ENCODE data around the gene MAPK1. TPM values are rescaled to one million over a fixed set of nuclear protein-coding genes. Genes with fewer than 3 reads are reported as not detected.
"Not testable (repeated sequence)": the region's sequence is repeated elsewhere in the genome, so short reads cannot be mapped to it uniquely, and the experiment has no call there.

MAPK1 gene
- total and polyA plus RNA-seq, 2 donors (not counting 3 experiments of a cell fraction or from before 2014, with no cell fraction given), result 50.9 to 163 TPM

DNA sequence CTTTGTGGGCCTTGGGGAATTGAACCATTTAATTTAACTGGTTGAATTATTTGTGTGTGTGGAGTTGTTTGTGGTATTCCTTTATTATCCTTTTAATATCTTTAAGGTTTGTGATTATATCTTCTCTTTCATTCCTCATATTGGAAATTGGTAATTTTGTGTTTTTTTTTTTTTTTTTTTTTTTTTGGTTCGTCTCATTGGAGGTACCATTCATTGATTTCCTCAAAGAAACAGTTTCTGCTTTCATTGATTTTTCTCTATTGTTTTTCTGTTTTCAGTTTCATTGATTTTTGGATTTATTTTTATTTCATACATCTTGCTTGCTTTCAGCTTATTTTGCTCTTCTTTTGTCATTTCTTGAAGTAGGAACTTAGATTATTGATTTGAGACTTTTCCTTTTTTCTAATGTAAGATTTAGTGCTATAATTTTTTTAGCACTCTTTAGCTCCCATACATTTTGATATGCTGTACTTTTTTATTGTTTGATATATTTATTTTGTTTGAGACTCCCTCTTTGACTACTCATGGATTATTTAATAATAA is 31.0 kb upstream of the MAPK1 start:
- Histone ChIP-seq H3K4me1 (ENCODE audit: control insufficient read depth, extremely low read depth, insufficient read depth, low read length) (no peaks in the 10 kb centered on the region), H4K20me1 (replicated peaks; ENCODE audit: control insufficient read depth, extremely low read depth, insufficient read depth, low read length) (no peaks in the 10 kb centered on the region), H3K9me3 (replicated peaks; ENCODE audit: control insufficient read depth, insufficient read depth, low read length) (no peaks in the 10 kb centered on the region), H3K27ac (ENCODE audit: insufficient read depth, low read depth, low read length) (no peak overlapping the region), H3K36me3 (ENCODE audit: control insufficient read depth in 2 of 2, extremely low read depth in 1 of 2, insufficient read depth in 2 of 2, low read length in 2 of 2) (no peaks in the 10 kb centered on the region), H3K4me3 (replicated peaks in 1 of 3; ENCODE audit: insufficient read depth in 1 of 3, low read depth in 1 of 3, low read length in 3 of 3) (no peak overlapping the region), H3K9me1 (replicated peaks; ENCODE audit: control insufficient read depth, extremely low read depth, insufficient read depth, low read length) (no peaks in the 10 kb centered on the region), H3K9ac (replicated peaks; ENCODE audit: extremely low read depth, insufficient read depth, low read length) (no peak overlapping the region), H3K79me2 (ENCODE audit: control insufficient read depth, insufficient read depth, low read length) (no peaks in the 10 kb centered on the region), H2AFZ (ENCODE audit: low read depth, low read length) (no peak overlapping the region), H3K27me3 (ENCODE audit: control insufficient read depth in 2 of 2, insufficient read depth in 2 of 2, low read length in 2 of 2) (no peaks in the 10 kb centered on the region), H3K4me2 (ENCODE audit: insufficient read depth, low read length) (no peak overlapping the region)
- FAIRE-seq (no peak), DNase-seq (ENCODE audit: low read depth, low spot score) (no peak)
- dilution Hi-C loops (cut with MboI; ENCODE audit: extremely low pct_ligation_motif_present, low sequenced_read_pairs) (no loop called here), intact Hi-C loops (cut with micrococcal nuclease) (no loop called here)
- no peak for TF ChIP-seq POLR2AphosphoS5 (IDR thresholded peaks at IDR 0.05; ENCODE audit: insufficient read depth, low read depth, low read length)
- TF ChIP-seq, protein P1, sequence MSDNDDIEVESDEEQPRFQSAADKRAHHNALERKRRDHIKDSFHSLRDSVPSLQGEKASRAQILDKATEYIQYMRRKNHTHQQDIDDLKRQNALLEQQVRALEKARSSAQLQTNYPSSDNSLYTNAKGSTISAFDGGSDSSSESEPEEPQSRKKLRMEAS (IDR thresholded peaks at IDR 0.05; ENCODE audit: insufficient read depth, insufficient read length), result no peak
- TF ChIP-seq JUN (IDR thresholded peaks at IDR 0.05; ENCODE audit: borderline replicate concordance, insufficient read depth, insufficient read length, low read depth), result no peak
- no peak for TF ChIP-seq POLR2A (IDR thresholded peaks at IDR 0.05; ENCODE audit: low read depth, low read length)
- TF ChIP-seq GATA2 (IDR thresholded peaks at IDR 0.05; ENCODE audit: insufficient read depth, insufficient read length, low read depth, low read length), result no peak
- ChIA-PET POLR2A (no interaction called here), CTCF (no interaction called here)
- BruUV-seq (replicated peaks), result no TSS peak

DNA sequence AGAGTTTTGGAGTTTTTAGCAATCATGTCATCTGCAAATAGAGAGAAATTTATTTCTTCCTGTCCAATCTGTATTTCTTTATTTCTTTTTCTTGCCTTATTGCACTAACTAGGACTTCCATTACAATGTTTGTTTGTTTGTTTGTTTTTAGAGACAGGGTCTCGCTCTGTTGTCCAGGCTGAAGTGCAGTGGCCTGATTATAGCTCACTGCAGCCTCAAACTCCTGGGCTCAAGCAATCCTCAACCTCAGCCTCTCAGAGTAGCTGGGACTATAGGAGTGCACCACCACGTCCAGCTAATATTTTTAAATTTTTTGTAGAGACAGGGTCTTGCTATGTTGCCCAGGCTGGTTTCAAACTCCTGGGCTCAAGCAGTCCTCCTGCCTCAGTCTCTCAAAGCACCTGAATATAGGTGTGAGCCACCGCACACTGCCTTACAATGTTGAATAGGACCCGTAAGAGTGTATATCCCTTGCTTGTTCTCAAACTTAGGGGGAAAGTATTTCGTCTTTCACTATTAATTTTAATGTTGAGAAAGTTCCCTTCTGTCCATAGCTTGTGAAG is 29.6 kb upstream of the MAPK1 start:
- no peaks in the 10 kb centered on the region for H3K9me3 ChIP-seq (replicated peaks; ENCODE audit: control insufficient read depth, insufficient read depth, low read length)
- H3K4me1 ChIP-seq (ENCODE audit: control insufficient read depth, extremely low read depth, insufficient read depth, low read length), result no peaks in the 10 kb centered on the region
- H3K79me2 ChIP-seq (ENCODE audit: control insufficient read depth, insufficient read depth, low read length), result no peaks in the 10 kb centered on the region
- DNase-seq (ENCODE audit: low read depth, low spot score) (no peak), FAIRE-seq (no peak)
- no peaks in the 10 kb centered on the region for H4K20me1 ChIP-seq (replicated peaks; ENCODE audit: control insufficient read depth, extremely low read depth, insufficient read depth, low read length)
- POLR2A ChIA-PET, result no interaction called here
- H3K9ac ChIP-seq (replicated peaks; ENCODE audit: extremely low read depth, insufficient read depth, low read length), result no peak overlapping the region
- no peak for TF ChIP-seq EZH2 (IDR thresholded peaks at IDR 0.05; ENCODE audit: borderline replicate concordance, low read depth, low read length, severe bottlenecking)
- TF ChIP-seq, protein P2, sequence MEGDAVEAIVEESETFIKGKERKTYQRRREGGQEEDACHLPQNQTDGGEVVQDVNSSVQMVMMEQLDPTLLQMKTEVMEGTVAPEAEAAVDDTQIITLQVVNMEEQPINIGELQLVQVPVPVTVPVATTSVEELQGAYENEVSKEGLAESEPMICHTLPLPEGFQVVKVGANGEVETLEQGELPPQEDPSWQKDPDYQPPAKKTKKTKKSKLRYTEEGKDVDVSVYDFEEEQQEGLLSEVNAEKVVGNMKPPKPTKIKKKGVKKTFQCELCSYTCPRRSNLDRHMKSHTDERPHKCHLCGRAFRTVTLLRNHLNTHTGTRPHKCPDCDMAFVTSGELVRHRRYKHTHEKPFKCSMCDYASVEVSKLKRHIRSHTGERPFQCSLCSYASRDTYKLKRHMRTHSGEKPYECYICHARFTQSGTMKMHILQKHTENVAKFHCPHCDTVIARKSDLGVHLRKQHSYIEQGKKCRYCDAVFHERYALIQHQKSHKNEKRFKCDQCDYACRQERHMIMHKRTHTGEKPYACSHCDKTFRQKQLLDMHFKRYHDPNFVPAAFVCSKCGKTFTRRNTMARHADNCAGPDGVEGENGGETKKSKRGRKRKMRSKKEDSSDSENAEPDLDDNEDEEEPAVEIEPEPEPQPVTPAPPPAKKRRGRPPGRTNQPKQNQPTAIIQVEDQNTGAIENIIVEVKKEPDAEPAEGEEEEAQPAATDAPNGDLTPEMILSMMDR (IDR thresholded peaks at IDR 0.05; ENCODE audit: extremely low read depth in 1 of 2, insufficient read depth in 1 of 2, low read depth in 1 of 2, low read length in 2 of 2), result no peak
- no peak for TF ChIP-seq POLR2AphosphoS5 (IDR thresholded peaks at IDR 0.05; ENCODE audit: insufficient read depth, low read depth, low read length)
- TF ChIP-seq POLR2A (IDR thresholded peaks at IDR 0.05; ENCODE audit: low read depth, low read length), result no peak
- TF ChIP-seq GATA2 (IDR thresholded peaks at IDR 0.05; ENCODE audit: insufficient read depth, insufficient read length, low read depth, low read length), result no peak
- intact Hi-C loops (cut with micrococcal nuclease) (no loop called here), dilution Hi-C loops (cut with MboI; ENCODE audit: extremely low pct_ligation_motif_present, low sequenced_read_pairs) (no loop called here)
- no peaks in the 10 kb centered on the region for H3K27me3 ChIP-seq (ENCODE audit: control insufficient read depth in 2 of 2, insufficient read depth in 2 of 2, low read length in 2 of 2)
- no peak overlapping the region for H3K4me2 ChIP-seq (ENCODE audit: insufficient read depth, low read length)
- H3K27ac ChIP-seq (ENCODE audit: insufficient read depth, low read depth, low read length), result no peak overlapping the region
- CTCF ChIA-PET, result no interaction called here
- no peak overlapping the region for H2AFZ ChIP-seq (ENCODE audit: low read depth, low read length)
- BruUV-seq (replicated peaks), result no TSS peak
- no peaks in the 10 kb centered on the region for H3K36me3 ChIP-seq (ENCODE audit: control insufficient read depth in 2 of 2, extremely low read depth in 1 of 2, insufficient read depth in 2 of 2, low read length in 2 of 2)
- no peak overlapping the region for H3K4me3 ChIP-seq (replicated peaks in 1 of 3; ENCODE audit: insufficient read depth in 1 of 3, low read depth in 1 of 3, low read length in 3 of 3)
- H3K9me1 ChIP-seq (replicated peaks; ENCODE audit: control insufficient read depth, extremely low read depth, insufficient read depth, low read length), result no peaks in the 10 kb centered on the region

DNA sequence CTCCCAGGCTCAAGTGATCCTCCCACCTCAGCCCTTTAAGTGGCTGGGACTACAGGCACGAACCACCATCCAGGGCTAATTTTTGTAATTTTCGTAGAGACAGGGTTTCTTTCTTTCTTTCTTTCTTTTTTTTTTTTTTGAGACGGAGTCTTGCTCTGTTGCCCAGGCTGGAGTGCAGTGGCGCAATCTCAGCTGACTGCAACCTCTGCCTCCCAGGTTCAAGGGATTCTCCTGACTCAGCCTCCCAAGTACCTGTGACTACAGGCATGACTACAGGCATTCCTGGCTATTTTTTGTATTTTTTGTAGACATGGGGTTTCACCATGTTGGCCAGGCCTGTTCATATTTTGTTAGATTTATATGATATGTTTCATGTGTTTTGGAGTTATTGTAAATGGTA is 28.8 kb upstream of the MAPK1 start:
- H3K9me3 ChIP-seq (replicated peaks; ENCODE audit: control insufficient read depth, insufficient read depth, low read length); H4K20me1 ChIP-seq (replicated peaks; ENCODE audit: control insufficient read depth, extremely low read depth, insufficient read depth, low read length); intact Hi-C loops (cut with micrococcal nuclease); H3K4me1 ChIP-seq (ENCODE audit: control insufficient read depth, extremely low read depth, insufficient read depth, low read length); dilution Hi-C loops (cut with MboI; ENCODE audit: extremely low pct_ligation_motif_present, low sequenced_read_pairs); H3K9ac ChIP-seq (replicated peaks; ENCODE audit: extremely low read depth, insufficient read depth, low read length); H3K36me3 ChIP-seq (ENCODE audit: control insufficient read depth in 2 of 2, extremely low read depth in 1 of 2, insufficient read depth in 2 of 2, low read length in 2 of 2); H3K4me2 ChIP-seq (ENCODE audit: insufficient read depth, low read length); H3K79me2 ChIP-seq (ENCODE audit: control insufficient read depth, insufficient read depth, low read length); H3K27me3 ChIP-seq (ENCODE audit: control insufficient read depth in 2 of 2, insufficient read depth in 2 of 2, low read length in 2 of 2); H2AFZ ChIP-seq (ENCODE audit: low read depth, low read length); H3K9me1 ChIP-seq (replicated peaks; ENCODE audit: control insufficient read depth, extremely low read depth, insufficient read depth, low read length); DNase-seq (ENCODE audit: low read depth, low spot score); FAIRE-seq; POLR2A ChIA-PET; H3K27ac ChIP-seq (ENCODE audit: insufficient read depth, low read depth, low read length); BruUV-seq (replicated peaks); H3K4me3 ChIP-seq (replicated peaks in 1 of 3; ENCODE audit: insufficient read depth in 1 of 3, low read depth in 1 of 3, low read length in 3 of 3); CTCF ChIA-PET: not testable (repeated sequence)

All from endothelial cell of umbilical vein (primary cell).